HG02588 (cell line): ENCODE results near the gene SOX9.

Source experiments
- ATAC-seq: cut with Tn5 transposase; IDR thresholded peaks from one replicate; pipeline ENCODE4 v1.9.1; 2021; ENCODE audit warnings: mild to moderate bottlenecking, moderate library complexity; ENCODE audit not compliant: unreplicated experiment

The SOX9 gene

DNA sequence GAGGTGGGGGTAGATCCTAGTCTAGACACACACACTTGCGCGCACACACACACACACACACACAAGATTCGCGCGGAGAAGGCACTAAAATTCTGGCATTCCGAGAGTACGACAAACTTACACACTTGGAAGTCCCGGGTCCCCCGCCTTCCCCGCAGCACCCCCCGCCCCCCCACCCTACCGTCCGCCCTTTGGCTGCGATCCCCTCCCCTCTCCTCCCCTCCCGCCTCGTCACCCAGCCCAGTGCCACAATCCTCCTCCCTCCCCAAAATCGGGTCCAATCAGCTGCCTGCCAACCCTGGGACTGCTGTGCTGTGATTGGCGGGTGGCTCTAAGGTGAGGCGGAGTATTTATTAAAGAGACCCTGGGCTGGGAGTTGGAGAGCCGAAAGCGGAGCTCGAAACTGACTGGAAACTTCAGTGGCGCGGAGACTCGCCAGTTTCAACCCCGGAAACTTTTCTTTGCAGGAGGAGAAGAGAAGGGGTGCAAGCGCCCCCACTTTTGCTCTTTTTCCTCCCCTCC is at the start of gene SOX9:
Gene SOX9, plus strand, starts transcription at position 379 of the 522 bp plus-strand sequence. CDS start 372 bp downstream, outside the sequence.
- ATAC-seq = peak; percentile 81

DNA sequence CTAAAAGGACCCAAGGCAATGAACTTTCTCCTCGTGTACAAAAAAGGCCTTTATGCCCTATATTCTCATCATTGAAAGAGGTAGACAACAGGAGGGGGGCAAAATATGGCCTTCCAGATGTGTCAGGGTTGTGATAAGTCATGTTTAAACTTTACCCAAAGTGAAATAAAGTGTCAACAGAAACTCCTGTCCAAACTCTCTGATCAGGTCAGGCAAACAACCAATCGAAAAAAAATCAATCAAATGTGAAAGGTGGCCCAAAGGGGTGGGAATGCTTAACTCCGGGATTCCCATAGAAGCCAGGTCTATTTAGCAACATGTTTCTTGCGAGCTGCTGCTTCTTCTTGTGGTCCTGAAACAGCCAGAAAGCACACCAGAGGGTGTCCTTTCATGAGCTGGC is 49.5 kb upstream of the SOX9 start:
- no peak for ATAC-seq

DNA sequence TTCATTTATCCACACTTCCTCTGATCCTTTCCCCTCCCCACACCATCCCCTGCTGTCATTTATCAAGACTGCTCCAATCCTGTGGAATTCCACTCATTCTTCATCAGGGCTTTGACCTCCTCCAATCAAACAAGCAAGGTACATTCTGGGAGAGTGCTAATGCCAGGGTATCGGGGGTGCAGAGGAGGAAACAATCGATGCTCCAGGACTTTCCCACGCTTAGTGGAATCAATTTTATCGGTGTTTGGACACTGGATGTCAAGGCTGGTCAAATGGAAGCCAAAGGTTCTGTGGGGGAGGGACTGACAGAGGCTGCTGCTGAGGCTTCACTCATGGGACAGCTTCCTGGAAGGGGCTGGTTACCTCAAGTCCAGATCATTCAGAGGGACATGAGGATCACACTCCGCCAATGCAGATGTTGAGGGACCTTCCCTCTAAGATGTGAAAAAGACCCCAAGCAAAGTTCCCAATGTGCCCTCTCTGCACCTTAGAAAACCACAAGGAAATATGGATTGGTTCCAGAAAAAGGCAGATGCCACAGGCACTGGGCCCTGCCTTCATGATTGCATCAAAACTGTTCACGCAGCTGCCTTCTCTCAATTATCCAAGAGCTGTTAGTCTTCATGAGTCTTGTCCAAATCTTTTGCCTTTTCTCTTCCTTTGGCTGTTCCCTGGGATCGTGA is 44.7 kb upstream of the SOX9 start:
- ATAC-seq = no peak

DNA sequence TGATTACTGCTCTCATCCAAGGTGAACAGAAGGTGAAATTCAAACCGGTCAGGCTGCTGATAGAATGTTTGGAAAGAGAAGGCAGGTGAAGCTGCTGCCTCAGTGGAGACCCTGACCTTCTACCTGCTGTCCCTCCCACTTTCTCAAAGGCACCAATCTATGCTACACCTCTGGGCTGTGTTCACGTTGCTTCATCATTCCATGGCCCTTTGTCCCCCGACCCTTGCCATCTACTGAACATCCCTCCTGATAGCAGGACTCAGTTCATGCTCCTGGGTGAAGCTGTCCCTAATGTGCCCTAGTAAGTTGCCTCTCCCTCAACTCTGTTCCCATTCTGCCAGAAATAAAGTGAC is 44.2 kb upstream of the SOX9 start:
- no peak for ATAC-seq

DNA sequence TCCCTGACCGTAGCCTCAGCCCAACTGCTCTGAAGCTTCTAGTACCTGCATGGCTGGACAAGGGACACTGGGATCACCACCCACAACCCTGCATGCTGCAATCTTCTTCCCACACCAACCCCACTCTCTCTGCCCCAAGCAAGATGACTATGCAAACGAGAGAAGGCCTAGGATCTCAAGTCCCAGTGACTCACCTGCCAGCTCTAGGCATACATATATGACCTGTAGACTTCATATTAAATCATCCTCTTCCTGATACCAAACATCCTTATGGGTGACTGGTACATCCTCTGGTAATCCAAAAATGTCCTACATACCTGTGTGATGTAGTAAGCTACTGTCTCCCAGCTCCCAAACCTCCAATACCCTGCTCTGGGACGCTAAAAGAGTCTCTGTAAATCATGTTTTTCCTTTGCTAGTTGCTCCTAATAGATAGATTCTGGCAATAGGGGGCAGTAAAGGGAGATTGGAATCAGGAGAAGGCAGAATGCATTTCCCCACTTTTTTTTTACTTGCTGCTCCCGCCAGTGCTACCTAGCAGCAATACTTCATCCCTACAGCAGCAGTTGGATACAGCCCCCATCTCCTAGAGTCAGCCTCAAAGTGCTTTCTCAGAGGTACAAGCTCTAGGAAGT is 43.4 kb upstream of the SOX9 start:
- no peak for ATAC-seq

DNA sequence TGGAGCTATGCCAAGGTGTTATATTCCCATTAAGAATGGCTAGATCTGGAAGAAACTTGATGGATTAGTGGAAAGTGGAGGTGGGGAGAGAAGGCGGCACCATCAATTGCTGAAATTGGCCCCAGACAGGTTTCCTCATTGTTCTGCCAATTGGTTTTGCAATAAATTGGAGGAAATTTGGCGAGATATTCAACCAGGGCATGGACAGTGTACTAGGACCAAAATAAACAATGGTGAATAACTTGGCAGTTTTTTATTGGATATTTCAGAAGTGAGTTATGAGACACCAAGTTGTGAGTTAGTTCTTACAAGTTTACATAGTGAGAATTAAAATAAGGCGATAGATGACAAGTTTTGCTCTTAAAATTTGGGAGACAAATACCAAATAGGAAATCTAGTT is 41.1 kb upstream of the SOX9 start:
- no peak for ATAC-seq

DNA sequence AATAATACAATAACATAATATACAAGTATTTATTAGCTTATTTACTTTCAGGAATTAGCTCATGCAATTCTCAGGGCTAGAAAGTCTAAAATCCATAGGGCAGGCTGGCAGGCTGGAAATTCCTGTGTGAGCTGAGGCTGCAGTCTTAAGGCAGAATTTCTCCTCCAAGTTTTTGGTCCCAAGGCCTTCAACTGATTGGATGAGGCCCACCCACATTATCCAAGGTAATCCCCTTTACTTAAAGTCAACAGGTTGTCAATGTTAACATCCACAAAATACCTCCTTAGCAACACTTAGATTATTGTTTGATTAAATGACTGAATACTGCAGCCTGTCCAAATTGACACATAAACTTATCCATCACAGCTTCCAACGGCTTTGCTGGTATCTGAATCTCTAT is 32.9 kb upstream of the SOX9 start:
- ATAC-seq = no peak

DNA sequence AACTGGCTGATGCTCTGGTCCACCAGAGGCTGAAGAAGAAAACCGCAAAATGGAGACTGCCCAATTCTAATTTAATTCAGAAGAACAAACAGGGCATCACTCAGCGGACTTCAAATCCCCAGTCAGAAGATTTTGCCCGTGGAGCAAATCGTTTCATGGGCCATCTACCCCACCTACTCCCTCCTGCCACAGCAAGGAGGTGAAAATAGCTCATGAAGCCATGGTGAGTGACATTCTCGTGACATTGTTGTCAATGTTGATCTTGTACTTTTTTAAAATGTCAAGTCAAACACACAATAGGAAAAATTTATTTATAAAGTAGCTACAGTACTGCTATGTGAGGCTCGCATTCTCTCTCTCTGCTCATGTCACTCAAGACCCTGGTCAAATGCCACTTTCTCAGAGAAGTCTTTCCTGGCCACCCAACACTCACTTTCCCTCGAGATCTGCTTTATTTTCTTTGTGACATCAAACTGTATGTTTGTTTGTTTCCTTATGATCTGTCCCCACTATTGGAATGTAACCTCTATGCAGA is 31.3 kb upstream of the SOX9 start:
- no peak for ATAC-seq

DNA sequence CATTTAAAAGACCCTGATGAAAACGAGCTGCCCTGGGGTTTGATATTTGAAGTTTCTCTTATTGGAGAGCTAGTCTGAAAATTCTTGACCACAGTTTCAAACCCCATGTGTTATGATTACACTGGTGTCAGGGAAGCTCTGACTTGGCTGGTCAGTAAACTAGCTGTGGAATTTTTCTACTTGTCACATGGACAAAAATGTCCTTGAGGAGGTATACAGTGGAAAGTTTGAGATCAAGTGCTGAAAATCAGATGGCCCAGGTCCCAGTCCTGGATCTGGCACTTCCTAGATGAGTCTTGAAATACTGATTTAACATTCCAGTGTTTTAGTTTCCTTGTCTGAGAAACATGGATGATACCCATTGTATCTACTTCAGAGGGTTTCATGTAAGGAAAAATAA is 30.7 kb upstream of the SOX9 start:
- ATAC-seq = no peak

DNA sequence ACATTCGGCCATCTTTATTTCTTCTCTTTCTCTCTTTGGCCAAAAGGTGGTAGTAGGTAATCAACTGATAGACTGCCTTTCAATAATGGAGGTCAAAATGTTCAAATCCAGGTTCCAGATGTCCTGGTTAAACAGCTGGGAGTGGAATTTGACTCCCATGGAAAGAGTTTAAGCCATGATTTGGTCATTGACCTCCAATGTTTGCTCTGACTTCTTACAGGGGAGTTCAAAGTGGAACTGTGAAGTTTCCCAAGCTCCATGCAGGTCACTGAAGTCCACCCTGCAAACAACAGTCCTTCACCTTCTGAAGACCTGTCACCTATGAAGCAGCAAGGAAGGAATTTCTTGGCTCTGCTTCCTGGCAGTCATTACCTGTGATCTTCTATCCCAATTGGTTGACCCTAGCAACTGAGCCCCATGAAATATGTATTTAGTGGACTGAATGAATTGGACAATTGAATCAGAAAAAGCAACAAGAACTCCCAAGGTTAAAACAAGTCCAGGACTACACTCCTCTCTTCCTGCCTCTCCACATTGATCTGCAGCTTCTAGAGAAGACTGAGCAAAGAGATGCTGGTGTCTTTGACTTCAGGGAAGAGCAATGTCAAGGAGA is 28.0 kb upstream of the SOX9 start:
- no peak for ATAC-seq

DNA sequence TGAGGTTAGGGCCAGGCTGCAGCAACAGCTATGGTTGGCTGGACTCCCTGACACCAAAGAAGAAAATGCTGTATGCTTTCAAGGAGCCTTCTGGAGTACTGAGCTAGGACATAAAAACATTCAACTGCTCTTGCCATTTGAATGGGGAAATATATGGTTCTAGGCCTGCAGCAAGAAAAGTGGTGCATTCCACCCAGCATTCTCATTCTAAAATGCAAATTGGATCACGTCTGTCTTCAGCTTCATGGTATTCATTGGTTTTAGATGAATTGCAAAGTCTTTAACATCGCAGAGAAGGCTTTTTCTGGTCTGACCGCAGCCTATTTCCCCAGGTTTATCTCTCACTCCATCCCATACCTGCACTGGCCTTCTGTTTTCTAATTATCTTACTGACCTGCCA is 27.1 kb upstream of the SOX9 start:
- no peak for ATAC-seq

DNA sequence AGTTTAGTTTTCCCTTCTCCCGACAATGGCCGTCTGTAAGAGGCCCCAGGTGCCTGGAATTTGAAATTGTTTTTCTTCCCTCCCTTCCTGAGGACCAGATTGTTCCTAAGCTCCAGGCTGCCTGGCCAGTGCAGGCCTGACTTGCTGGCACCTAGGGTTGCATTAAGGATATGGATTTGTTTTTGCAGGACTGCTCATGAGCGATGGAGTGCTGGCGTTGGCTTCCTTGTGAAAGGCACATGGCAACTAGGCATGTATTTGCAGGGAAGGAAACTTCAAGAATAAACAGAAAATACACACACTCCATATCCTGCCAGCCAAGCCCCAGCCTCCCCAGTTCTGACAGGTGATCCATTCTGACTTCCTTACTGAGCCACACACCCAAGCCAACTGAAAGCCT is 25.5 kb upstream of the SOX9 start:
- ATAC-seq = no peak

DNA sequence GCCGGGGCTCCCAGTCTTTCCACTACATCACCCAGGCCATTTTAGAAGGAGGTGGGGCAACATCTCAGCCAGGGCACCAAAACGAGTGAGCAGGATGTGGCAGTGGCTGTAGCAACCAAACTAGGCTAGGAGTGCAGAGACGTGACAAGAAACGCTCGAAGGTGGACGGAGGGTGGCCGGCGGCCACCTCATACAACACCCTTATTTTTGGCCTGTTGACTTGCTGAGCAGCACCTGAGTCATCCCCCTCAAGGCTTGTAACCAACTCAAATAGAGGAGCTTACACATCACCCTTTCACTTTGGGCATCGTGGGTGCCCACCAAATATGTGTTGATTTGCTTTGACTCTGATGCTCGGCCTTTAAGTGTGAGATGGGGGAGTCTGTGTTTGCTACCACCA is 23.7 kb upstream of the SOX9 start:
- no peak for ATAC-seq

DNA sequence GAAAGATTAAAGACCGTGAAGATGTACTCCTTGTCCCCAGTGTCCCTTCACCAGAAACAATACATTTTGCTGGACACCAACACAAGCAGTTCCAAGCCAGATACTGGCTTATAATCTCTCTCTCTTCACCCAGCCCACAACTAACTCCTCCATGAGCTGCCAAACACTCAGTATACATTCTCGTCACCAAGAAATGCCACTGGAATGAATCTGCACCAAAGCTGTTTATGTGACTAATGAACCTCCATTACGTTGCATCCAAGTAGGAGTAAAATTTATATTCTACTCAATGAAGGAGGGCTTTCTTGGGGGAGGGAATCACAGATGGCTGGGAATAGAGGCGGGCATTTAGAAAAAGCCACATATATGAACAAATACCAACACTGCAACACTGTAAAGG is 20.9 kb upstream of the SOX9 start:
- ATAC-seq = no peak

DNA sequence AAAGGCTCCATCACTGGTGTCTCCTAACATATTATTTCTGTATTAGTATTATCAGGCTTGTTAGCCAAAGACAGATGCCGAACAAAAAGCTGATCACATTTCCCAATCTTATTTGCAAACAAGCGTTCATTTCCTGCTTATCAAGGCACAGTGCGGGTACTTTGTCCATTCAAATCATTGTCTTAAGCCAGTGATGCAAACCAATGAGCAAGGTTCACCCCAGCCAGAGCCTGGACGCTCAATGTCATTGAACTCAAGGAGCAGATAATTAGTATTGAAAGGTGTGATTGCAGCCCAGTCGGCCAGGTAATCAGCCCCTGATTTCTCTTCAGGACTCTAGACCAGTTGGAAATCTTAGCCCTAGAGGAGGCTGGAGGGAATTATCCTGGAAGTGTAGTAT is 20.4 kb upstream of the SOX9 start:
- ATAC-seq = no peak

DNA sequence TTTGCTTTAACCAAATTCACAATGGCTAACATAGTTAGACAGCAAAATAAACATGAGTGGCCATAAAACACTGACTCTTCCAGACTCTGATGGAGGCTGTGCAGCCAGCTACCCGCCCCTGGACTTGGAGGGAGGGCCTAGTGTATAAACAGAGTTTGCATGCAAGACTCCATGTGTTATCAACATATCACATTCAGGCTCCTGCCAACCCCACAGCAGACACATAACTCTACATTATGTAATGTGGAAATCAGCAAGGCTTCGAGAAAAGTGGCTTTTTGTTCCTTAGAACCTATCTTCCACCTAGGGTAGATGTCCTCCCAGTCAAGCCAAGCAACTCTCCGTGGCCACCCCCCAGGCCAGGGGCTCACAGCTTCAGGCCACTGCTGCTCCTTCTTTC is 19.3 kb upstream of the SOX9 start:
- no peak for ATAC-seq

DNA sequence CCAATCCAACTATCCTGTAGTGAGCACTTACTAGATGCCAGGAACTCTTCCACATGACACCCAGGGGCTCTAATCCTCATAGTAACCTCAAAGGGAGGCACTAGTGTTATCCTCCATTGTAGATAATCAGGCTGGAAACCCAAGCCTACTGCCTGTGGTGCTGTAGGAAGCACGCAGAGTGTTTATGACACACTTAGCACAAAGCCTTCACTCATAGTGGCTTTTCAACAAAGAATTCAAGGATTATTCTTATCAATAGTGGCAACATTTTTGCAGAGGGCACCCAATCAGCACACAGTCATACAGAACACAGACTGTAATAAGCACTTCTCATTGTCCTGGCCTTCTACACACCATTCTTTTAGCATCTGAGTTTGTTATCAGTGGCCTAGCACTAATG is 18.5 kb upstream of the SOX9 start:
- ATAC-seq = no peak

DNA sequence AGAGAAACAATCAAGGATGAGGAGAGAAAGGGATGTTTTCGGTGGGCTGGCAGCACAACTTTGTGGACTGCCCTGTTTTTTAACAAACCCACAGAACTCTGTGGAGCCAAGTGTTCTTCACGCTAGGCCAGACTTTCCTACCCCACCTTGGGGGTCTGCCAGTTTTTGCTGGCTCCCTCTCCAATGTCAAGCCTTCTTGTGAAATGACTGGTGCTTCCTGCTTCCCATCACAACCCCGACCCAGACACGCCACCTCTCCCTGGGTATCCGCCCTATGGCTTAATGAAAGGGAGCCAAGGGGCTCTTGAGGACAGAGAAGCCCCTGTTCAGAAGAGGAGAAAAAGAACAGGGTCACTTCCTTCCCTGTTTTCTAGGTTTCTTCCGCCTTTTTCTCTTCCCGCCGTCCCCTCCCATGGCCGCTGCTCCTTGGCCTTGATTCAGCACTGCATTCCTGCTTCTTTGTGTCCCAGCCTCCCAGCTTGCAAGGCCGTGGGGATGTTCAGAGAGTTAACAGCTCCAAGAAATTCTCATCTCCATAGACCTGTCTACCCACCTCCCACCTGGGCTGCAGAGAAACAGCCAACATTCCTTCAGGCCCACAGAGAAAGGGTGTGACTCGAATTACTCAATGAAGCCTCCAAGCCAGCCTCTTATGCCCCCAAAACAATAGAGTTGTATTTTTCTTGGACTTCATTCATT is 16.5 kb upstream of the SOX9 start:
- no peak for ATAC-seq

DNA sequence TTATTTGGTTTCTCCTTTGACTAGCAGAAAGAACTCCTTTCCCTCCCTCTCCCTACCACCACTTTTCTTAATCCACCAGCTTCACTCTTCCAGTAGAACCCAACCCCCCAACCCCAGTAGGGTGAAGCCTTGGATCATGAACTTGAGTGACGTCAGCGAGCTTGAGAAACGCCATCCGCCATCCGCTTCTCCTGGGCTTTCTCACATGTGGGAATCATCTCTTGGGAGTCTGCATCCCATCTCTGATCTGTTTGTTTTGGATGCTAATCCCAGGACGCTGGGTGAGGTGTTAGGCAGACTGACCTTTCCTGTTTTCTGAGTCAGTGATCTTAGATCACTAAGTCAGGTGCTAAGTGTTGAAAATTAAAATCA is 16.0 kb upstream of the SOX9 start:
- ATAC-seq = no peak

DNA sequence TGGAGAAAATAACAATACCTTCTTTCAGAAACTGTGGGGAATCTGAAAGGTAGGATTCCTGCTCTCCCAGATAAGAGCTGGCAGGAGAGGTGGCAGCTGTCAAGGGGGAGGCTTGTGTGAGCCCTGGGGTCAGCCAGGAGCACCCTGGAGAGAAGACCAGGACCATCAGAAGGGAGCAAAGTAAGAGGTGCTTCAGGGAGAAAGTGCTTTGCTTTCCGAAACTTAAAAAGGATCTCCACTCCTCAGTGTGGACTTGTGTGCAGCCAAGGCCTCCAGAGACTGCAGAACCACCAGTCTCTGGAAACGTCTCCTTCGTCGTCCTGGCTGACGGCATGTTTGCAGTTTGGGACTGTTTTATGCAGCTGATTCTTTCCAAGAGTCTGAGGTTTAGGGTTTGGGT is 13.7 kb upstream of the SOX9 start:
- no peak for ATAC-seq

DNA sequence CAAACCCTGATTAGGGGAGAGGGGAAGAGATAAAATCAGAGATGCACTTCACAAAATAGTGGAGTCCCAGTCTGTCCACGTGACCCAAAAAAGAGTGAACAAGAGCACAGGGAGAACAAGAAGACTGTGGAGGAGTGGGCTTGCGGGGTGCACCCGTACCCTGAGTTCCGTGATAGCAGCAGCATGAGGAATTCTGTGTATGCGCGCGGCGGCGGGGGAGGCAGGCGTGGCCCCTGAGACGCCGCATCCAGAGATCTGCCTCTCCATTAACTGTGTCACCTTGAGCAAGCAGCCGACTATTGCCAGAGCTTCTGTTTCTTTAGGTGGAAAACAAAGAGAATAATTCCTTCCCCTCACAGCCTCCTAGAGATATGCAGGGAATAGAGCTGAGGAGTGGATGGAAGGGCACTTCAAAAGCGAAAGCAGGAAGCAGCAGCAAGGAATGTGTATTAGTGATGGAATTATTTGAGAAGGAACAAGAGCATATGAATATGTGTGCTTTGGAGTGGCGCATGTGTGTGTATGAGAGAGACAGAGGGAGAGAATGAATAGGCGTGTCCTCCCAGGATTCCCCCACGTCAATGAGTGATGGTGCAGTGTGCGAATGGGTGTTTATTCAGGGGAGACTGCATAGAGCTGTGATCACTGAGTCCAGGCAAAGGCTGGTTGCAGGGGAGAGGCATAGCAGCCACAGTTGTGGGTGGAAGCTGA is 10.4 kb upstream of the SOX9 start:
- ATAC-seq = no peak
